Measurements from ENCODE around the gene CNTNAP2.
A peak's percentile ranks its signal among the peaks of the same experiment; 100 is the strongest.

CNTNAP2 gene

DNA sequence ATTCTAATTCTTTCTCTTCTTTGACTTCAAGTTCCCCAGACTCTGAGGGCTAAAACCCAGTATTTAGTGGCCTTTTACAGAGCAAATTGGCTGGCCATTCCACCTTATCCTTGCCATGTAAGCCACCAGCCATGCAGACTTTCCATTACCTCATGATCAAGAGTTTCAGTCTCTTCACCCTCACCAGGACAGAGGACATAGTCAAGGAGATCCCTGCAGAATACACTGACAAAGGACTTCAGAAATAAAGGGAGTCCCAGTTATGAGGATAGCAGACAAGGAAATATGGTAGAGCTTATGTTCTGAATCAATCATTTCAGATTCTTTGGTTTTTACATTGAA, 1393.6 kb downstream of the CNTNAP2 start:
- DNase-seq: no peak

DNA sequence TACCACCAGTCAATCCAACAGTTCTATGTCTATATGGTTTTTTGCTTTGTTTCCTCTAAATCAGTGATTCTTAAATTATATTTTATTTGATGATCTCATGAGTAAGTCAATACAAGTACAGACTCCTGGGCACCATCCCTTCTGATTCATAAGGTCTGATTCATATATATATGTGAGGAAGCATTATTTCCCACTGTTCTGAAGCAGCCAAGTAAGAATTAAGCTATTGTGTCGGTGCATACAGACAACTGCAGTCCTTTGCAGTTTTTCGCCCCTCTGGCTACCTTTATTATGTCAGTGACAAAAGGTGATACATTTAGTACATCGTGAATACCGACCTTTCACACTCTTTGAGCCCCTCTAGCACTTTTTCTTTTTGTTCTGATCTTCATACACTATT, 1394.3 kb downstream of the CNTNAP2 start:
- DNase-seq: peak; percentile 81

DNA sequence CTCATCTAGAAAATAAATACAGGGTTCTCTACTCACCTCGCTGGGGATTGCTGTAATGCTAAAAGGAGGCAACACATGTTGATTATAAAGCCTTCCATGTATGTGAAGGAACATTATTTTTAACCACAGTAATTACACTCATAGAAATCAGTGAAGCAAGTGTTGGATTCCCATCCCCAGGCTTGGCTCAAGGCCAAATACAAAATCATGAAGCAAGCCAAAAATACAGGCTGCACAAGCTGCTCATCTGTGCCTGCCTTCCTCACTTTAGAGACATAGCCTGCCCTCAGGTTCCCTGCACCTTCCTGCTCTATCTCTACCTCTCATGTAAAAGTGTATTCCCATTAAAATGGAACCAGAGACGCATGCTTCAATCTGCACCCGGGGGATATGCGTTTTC, 1396.8 kb downstream of the CNTNAP2 start:
- no peak for DNase-seq

DNA sequence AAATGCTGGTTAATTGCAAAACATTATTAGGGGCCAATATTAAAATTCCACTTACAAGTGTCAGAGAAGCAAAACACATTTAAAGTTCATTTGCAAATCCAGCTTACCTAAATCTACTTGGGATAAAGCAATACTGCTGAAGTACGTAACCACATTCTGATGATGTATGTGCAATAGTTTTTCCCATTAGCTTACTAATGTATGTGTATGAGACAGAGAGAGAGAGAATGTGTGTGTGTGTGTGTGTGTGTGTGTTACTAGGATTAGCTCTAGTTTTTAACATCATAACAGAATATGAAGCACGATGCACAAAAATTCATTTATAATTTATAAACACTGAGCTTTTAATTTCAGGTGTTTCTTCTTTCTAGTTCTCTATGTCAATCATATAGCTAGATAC, 1399.8 kb downstream of the CNTNAP2 start:
- DNase-seq: peak; percentile 45

DNA sequence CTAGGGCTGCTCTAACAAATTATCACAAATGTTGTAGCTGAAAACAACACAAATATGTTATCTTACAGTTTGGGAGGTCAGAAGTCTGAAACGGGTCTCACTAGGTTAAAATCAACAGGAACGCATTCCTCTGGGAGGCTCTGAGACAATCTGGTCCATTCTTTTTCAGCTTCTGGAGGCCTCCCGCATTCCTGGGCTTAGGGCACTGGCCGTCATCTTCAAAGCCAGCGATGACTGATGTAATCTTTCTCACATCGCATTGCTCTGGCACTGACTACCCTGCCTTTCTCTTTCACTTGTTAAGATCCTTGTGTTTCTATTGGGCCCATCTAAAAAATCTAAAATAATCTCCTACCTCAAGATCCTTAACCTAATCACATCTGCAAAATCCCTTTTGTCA, 1402.5 kb downstream of the CNTNAP2 start:
- peak; percentile 61 for DNase-seq

DNA sequence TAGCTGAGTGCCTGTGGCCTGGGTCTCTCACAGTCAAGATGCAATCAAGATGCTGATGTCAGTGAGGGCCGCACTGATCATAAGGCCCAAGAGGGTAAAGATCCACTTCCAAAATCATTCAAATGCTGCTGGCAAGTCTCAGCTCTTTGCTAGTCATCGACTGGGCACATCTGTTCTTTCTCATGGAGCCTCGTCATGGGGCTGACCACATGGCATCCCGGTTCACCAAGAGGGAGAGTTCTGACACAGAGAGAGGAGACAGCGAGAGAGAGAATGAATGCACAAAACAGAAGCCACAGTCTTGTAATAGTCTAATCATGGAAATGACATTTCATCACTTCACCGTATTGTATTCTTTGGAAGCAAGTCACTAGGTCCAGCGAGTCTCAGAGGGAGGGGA, 1406.5 kb downstream of the CNTNAP2 start:
- DNase-seq: no peak

DNA sequence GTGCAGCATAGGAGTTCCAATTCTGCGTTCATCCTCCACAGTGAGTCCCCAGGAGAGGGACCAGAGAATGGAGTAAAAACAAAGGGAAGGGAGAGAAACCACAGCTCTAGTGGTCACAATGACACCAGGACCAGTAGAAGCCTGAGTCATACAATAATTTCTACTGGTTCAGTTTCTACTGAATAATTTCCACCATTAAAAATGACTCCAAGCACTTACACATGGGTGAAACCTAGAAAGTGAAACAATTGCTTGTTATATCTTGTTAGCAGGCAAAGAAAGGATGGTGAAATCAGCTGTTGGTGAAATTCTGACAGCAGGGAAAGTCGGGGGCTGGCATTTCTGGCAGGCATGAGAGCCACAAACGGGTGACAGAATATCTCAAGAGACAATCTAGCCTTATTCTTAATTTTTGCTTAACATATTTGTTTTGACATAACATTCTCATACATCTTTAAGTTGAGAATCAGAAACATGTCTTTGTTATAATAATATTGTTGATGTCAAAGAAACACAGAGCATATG, 1408.2 kb downstream of the CNTNAP2 start:
- no peak for DNase-seq

DNA sequence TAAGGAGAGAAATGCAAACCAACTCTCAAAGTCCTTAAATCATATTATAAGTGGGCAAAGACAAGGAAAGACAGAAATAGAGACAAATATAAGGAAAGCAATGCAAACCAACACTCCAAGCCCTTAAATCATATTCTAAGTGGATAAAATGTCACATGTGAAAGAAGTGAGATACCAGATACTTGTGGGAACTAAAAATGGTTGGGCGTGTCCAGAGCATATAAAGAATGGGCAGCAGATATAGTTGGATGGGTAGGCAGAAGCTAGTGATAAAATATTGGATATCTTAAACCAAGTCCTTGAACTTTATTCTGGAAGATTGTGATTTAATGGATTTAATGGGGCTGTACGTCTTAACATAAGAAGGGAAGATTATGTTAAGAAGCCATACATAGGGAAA, 1408.7 kb downstream of the CNTNAP2 start:
- DNase-seq: no peak

DNA sequence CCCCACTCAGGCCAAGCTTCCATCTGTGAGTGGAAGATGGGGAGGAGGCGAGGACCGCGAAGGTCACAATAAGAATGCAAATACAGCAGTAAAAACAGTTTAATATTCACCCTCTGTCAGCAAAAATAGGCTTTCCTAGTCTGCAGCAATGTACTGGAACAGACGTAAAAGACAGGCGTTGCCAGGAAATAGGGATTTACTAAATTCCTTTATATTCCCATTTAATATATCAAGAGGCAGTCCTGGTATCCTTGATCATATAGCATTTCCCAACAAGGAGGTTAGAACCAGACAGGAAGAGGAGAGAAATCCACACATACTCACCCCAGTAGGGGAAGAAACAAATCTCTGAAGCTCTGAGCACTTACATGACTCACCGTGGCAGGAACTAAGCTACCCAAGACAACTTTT, 1419.1 kb downstream of the CNTNAP2 start:
- peak; percentile 74 for DNase-seq

DNA sequence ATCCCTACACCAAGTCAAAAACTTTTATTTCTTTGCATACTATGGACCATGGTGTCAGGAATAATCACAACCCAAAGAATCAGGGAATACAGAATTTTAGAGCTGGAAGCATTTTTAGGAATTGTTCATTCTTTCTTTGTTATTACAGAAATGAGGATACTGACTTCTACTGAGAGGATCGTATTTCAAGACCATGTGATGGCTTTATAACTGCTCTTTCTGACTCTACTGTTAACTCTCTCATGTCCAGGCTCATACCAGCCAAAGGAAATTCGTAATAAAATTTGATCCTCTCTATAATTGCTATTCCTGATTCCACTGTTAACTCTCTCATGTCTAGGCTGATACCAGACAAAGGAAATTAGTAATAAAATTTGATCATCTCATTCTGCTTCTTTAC, 1423.1 kb downstream of the CNTNAP2 start:
- DNase-seq: no peak

DNA sequence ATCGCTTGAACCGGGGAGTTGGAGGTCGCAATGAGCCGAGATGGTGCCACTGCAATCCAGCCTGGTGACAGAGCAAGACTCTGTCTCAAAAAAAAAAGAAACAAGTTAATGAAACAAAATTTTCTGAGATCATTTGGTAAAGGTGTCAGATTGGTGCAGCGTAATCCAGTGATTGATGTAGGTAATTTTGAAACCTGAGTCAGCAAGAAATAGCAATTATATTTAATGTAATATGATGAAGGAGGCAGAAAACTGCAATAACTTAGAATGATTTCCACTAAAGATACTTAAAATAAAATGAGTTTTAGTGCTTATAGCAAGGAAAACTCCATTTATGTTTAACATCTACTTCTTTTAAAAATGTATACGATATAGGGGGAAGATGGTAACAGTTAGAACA, 1424.1 kb downstream of the CNTNAP2 start:
- no peak for DNase-seq

DNA sequence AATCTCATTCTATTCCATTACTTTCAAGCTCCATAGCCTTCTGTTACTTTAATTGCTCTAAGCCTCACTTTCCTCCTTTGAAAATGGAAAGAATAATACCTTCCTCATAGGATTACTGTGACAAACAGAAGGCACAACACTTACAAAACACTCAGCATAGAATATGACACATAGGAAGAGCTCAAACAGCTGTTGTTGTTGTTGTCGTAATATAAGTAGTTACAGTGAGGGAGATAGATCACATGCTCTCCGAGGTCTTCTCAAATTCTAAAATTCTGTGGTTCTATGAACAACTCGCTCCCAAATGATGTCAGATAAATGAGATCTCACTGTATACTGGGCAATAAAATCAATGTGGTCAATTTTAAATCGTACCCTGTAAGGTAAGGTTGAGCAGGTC, 1424.7 kb downstream of the CNTNAP2 start:
- DNase-seq: no peak

DNA sequence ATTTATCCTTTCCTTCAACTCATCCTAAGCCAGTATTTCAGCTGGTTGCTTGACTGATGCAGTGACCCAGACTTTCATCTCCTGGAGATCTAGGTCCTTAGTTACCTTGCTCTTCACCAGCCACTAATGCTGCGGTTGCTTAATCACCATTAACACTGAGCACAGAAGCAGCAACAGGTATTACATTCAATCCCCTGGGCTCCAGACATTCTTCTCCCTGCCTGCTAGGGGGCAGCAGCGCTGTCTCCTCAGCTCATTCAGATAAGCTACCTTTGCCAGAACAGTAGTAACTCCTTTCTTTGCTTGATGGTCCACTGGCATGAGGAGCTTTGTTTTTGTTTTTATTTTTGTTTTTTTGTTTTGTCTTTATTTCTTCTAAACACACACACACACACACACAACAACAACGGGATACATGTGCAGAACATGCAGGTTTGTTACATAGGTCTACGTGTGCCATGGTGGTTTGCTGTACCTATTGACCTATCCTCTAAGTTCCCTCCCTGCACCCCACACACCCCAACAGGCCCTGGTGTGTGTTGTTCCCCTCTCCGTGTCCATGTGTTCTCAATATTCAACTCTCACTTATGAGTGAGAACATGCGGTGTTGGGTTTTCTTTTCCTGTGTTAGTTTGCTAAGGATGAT, 1430.8 kb downstream of the CNTNAP2 start:
- peak; percentile 18 for DNase-seq

DNA sequence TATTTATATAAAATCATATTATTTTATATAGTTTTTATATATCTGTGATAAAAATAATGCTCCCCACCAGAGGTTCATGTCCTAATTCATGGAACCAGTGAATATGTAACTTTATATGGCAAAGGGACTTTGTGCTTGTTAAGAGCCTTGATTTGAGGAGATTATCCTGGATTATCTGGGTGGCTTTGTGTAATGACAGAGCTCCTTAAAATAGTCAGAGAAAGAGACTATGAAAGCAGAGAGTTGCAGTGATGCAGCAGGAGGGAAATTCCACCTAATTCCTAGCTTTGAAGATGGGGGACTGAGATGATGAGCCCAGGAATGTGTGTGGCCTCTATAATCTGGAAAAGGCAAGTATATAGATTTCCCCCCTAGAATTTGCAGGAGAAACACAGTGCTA, 1439.7 kb downstream of the CNTNAP2 start:
- no peak for DNase-seq

DNA sequence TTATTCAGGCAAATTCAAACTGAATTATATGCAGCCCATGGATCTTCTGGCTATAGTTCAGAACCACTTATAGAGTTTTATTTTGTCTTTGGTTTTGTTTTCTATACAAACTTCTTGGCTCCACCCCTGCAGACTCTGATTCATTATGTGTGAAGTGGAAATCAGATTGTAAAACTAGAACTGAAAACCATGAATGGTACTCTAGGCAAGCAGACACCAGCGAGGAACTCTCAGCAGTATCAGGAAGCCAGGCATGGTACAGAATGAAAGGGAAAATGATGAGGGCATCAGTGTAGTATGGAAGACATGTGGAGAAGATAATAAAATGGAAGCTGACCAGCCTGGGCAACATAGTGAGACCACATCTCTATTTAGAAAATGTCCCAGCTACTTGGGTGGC, 1447.1 kb downstream of the CNTNAP2 start:
- DNase-seq: no peak

DNA sequence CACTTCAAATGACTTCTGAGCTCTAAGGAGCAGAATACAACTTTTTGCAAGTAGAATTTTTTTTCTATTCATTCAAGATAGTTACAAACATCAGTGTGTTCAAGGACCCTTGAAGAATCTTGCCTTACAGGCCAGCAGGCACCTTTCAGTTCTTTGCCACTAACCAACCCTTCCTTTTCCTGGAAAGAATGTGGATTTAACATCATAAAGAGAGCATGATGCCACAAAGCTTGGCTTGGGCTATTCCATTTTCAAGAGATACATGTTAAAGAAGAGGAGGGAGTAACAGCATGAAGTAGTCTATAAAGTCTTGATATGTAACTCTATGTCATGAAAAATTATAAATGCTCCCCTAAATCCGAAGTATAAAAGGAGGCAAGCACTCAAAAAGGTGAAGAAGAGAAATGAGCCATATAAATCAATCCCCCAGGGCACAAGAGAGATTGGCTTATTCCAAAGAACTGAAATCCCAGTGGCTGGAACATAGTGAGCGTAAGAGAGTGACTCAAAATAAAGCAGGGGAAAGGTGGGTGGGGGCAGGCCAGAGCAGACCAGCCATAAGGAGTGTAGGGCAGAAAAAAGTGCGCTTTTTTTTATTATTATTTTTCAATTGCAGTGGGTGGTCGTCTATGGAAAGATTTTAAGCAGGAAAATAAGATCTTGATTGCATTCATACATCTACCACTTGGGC, 1448.3 kb downstream of the CNTNAP2 start:
- no peak for DNase-seq

DNA sequence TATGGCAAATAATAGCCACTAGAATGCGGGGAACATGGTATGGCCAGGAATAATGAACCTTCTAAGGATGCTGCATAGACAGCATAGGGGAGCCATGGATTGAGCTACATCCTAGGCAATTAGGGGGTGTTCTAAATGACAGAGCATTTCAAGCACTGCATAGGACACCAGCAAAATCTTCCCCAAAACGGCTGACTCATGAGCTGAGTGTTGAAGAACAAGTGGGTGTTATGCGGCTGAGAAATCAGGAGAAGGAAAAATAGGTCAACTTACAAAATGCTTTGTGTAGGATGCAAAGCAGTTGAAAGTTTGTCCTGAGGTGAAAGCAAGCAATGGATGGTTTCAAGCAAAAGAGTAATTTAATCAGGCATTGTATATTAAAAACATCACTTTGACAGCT, 1450.4 kb downstream of the CNTNAP2 start:
- no peak for DNase-seq

DNA sequence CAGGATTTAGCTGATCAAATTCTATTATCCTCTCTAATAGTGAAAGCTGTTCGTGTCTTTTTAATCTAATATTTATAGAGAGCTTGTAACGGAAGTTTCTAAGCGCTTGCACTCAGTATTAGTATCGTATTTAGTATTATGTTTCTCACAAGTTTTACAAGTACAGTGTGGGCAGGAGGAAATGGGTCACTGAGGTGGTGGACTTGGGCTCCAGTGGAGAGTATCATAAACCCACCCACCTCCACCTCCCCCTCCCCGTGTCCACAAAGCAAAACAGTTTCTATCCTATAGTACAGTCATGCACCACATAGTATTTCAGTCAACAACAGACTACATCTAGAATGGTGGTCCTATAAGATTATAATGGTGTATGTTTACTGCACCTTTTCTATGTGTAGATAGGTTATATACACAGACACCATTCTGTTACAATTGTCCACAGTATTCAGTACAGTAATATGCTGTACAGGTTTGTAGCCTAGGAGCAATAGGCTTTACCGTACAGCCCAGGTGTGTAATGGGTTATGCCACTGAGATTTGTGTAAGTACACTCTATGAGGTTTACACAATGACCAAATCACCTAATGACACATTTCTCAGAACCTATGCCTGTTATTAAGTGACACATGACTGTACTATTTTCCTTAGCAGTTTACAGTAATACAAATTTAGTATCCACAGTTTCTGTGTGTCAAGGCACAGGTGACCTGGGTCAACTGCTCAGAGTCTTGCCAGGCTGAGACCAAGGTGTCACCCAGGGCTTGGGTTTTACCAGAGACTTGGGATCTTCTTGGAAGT, 1452.7 kb downstream of the CNTNAP2 start:
- DNase-seq: no peak

DNA sequence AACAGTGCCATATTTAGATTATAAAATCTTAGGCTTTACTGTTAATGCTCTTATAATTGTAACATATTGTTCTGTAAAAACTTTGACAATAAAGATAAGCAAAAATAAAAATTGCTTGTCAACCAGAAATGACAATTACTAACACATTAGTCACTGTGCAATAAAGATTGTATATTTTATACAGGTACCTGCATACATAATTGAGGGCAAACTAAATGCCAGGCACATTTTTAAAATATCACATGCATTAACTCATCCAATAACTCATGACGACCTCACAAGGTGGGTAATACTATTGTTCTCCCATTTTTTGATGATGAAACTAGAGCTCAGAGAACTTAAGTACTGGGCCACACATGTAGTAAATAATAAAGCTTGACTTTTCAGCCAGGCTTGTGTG, 1453.8 kb downstream of the CNTNAP2 start:
- no peak for DNase-seq

DNA sequence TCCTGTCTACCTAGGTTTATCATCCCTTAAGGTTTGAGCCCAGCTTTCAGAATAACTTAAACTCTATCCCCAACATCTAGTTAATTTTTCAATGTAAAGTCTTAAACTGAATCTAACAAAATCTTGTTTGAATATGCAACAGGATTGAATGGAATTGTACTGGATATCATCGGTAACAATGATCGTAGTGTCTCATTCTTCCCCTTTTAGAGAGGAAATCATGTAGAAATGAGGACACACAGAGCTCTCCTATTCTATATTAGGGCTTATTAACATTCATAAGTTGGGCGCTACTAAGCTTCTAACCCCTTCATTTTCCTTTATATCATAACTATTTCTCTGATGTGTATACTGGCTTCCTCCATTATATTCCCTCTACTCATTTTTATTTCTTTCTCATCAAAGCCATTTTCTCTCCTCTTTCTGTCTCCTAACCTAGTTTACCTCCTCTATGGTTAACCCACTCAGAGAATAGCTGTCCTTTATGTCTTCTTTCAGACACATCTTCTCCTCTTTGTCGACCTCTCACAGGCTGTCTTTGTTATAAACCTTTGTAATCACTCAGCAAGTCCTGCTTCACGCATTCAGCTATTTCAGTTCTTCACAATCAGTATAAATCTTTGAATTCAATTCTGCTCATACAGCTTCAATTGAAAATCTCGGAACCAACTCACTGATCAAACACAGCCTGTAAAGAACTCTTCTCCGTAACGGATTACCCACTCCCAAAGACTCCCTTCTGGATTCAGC, 1455.0 kb downstream of the CNTNAP2 start:
- no peak for DNase-seq

DNA sequence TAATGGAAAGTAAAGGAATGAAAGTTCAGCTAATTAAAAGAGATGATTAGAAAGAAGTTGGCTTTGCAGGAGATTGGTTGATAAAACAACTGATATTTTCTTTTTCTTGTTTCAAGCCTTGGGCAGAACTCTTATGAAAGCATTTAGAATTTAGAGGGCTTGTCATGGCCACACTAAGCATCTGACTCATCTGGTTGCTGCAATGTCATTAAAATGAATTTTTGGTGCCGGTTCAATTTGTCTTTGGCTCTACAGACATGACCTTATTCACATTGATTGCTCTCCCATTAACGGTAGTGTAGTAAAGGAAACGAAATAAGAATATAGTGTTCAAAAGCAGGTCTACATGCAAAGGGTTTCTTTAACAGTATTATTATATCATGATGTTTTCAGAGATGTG, 1461.6 kb downstream of the CNTNAP2 start:
- peak; percentile 9 for DNase-seq

DNA sequence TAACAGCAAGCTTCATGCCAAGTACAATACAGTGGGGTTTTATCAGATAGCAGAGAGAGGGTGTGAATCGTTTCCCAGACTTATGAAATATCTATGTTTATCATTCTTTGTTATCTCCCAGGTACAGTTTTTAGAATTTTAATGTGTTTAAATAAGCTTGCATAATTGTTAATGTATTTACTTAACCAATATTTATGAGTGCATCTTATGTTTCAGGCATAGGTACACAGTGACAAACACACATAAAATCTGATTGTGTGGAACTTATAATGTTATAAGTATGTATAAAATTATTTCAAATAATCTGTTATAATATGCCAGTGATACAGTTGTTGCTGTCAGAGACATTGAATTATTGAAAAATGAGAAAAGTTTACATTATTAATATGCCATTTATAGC, 1462.5 kb downstream of the CNTNAP2 start:
- no peak for DNase-seq

DNA sequence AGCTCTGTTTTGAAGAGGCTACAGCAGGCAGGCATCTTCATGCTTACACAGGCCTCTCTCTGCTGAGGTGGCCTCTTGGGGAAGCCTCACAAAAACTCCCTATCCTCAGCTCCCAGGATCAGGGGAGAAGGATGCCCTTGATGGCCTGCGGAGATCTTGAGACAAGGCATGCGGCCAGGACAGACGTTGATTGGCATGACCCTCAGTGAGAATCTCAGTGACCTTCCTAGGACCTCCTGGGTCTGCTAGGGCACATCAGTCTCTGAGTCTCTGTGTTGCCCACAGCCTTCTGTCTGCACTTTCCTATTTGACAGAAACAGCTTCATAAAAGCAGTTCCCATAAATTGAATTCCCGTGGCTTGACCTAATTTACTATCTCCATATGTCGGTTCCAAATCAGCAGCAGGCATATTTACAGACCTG, 1468.2 kb downstream of the CNTNAP2 start:
- DNase-seq: no peak

All from fibroblast of skin of scalp (primary cell).